GM15510 (cell line): ENCODE data around the gene RFWD3.

Experiments used
- POLR2A ChIP-seq: IDR thresholded peaks from 3 replicates; pipeline ENCODE4 v1.6.1; 2011; ENCODE audit warnings: borderline replicate concordance; ENCODE audit not compliant: insufficient read length; ENCODE audit errors: extremely low read depth

Gene RFWD3

GRCh38 chr16:74582970-74583369 lies 83.7 kb downstream of the RFWD3 start:
- no peak for TF ChIP-seq POLR2A

- TF ChIP-seq POLR2A, result no peak
Measured at GRCh38 chr16:74580833-74581232, 85.8 kb downstream of the RFWD3 start.

- no peak for TF ChIP-seq POLR2A
Measured at GRCh38 chr16:74578838-74579237, 87.8 kb downstream of the RFWD3 start.

- no peak for TF ChIP-seq POLR2A
Measured at GRCh38 chr16:74578433-74578832, 88.2 kb downstream of the RFWD3 start.

DNA sequence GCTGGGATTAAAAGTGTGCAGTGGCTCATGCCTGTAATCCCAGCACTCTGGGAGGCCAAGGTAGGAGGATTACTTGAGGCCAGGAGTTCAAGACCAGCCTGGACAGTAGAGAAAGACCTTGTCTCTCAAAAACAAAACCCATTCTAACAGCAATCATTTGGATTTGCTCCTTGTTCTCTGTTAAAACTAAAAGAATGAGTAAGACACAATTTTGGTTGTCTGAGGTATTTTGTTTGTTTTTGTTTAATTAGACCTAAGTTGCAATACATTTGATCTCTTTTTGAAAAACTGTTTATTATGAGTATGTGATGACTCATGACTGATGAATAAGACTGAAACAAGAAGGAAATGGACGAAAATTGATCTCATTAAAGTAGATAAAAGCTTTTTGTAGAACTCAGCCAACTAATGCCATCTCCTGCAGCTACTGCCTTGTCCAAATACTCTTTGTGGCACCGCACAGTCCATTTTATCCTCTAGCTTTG lies 88.8 kb downstream of the RFWD3 start:
- no peak for TF ChIP-seq POLR2A

DNA sequence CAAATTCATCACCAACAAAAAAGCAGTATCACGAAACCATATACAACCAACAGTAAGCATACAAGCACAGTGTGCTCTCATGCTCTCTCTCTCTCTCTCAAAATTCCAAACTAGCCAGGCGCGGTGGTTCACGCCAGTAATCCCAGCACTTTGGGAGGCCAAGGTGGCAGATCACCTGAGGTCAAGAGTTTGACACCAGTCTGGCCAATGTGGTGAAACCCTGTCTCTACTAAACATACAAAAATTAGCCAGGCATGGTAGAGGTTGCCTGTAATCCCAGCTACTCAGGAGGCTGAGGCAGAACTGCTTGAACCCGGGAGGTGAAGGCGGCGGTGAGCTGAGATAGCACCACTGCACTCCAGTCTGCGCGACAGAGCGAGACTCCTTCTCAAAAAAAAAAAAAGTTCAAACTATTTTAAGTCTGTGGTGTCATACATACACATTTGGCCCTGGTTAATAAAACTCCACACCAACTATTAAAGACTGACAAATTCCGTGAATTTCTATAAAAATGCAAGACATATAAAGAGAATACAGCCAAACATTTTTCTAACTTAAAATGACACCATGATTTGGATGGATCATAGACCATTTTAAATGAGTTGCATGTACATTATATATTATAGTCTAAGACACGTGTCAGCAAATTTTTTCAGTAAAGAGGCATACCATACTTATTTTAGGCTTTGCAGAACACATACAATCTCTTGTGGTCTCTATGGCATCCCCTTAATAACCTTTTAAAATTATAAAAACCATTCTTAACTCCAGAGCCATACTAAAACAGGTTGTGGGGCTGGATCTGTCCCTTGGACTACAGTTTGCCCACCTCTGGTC lies 90.7 kb downstream of the RFWD3 start:
- TF ChIP-seq POLR2A, result no peak

DNA sequence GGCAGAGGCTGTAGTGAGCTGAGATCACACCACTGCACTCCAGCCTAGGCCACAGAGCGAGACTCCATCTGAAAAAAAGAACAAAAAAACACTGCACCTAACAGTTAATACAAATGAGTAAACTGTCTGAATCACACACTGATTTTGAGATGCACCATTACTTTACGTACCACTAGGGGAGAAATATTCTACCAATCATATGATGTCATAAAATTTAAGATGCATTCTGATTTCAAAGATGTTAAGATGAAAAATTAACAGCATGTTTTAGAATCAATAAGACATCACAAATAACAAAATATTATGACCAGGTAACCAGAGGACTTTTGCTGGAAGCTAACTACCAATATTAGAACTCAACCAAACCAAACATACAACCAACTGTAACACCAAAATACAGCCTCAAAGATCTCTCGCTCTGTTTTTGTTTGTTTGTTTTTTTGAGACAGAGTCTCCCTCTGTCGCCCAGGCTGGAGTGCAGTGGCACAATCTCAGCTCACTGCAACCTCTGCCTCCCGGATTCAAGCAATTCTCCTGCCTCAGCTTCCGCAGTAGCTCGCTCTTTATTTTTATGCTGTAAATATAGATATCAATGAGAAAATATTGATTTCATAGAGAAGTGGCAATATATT lies 91.4 kb downstream of the RFWD3 start:
- TF ChIP-seq POLR2A, result no peak

DNA sequence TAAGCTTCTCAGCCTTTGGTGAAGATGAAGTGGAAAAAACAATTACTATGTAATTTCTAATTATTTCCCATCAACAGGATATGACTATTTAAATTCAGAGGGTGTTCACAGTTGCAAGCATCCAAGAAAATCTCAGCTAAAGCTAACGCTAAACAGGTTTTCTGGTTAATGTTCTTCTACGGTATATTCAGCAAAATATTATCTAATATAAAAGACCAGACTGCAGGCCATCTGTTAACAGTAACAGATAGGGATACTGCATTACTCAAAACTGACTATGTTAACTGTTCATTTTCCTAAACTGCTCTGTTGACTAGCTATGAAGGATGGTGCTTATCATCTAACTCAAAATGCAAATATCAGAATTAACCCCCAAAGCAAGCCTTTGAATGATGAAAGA lies 92.5 kb downstream of the RFWD3 start:
- TF ChIP-seq POLR2A, result no peak

DNA sequence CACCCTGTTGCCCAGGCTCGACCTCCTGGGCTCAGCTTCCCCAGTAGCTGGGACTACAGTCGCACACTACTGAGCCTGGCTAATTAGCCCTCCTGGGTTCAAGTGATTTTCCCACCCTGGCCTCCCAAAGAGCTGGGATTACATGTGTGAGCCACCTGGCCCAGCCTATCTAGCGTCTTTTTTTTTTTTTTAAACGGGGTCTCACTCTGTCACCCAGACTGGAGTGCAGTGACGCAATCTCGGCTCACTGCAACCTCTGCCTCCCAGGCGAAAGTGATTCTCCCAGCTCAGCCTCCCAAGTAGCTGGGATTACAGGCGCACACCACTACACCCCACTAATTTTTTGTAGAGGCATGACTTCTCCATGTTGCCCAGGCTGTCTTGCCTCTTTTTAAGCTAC lies 93.1 kb downstream of the RFWD3 start:
- TF ChIP-seq POLR2A, result no peak
